Lung (tissue), 12 donors: ENCODE results near the gene THAP4. TPM values are rescaled to one million over a fixed set of nuclear protein-coding genes. Genes with fewer than 3 reads are reported as not detected.

ENCODE experiments used
- ATAC-seq: fragments of 200-7000 bp; cut with Tn5 transposase; one replicate; pipeline ENCODE4 v1.9.1; 2020; ENCODE audit warnings: moderate number of reproducible peaks; ENCODE audit not compliant: insufficient read depth, low FRiP score
- DNase-seq, 3 donors: peaks; one replicate each; pipeline ENCODE4 v3.0.0-alpha.2; 2013 to 2017
- H3K27ac ChIP-seq, 2 donors: one replicate each; pipeline ENCODE4 v1.5.1; 2013; ENCODE audit warnings: mild to moderate bottlenecking in 2 of 2, moderate library complexity in 2 of 2, control low read depth in 1 of 2, inconsistent platforms in 1 of 2, low read depth in 1 of 2, low read length in 1 of 2
- H3K27me3 ChIP-seq, 3 donors: one replicate each; pipeline ENCODE4 v1.5.1; 2013; ENCODE audit warnings: low read length in 2 of 3; ENCODE audit not compliant: control insufficient read depth in 3 of 3, insufficient read depth in 3 of 3
- H3K36me3 ChIP-seq, 4 donors: one replicate each; pipeline ENCODE4 v1.5.1; 2013; ENCODE audit warnings: low read length in 4 of 4, mild to moderate bottlenecking in 1 of 4, moderate library complexity in 1 of 4; ENCODE audit not compliant: control insufficient read depth in 4 of 4, insufficient read depth in 4 of 4
- H3K4me1 ChIP-seq, 5 donors: one replicate each; pipeline ENCODE4 v1.5.1; 2013; ENCODE audit warnings: low read length in 5 of 5, mild to moderate bottlenecking in 2 of 5, moderate library complexity in 1 of 5; ENCODE audit not compliant: control insufficient read depth in 5 of 5, insufficient read depth in 5 of 5
- H3K4me3 ChIP-seq: one replicate; pipeline ENCODE4 v1.5.1; 2013; ENCODE audit warnings: mild to moderate bottlenecking, control low read depth, moderate library complexity
- H3K9ac ChIP-seq, 2 donors: one replicate each; pipeline ENCODE4 v1.5.1; 2013; ENCODE audit warnings: low read length in 2 of 2, control low read depth in 1 of 2; ENCODE audit not compliant: insufficient read depth in 1 of 2
- H3K9me3 ChIP-seq, 4 donors: one replicate each; pipeline ENCODE4 v1.5.1; 2013; ENCODE audit warnings: low read length in 3 of 4, mild to moderate bottlenecking in 1 of 4, moderate library complexity in 1 of 4; ENCODE audit not compliant: control insufficient read depth in 4 of 4, insufficient read depth in 3 of 4
- CTCF ChIP-seq: IDR thresholded peaks from 2 replicates; pipeline ENCODE4 v1.5.1; 2012; ENCODE audit warnings: mild to moderate bottlenecking; ENCODE audit errors: control extremely low read depth, extremely low read depth
- WGBS, 2 donors: extraction: QIAGEN DNeasy Blood & Tissue Kit; methylation state at CpG; one replicate each; pipeline ENCODE4 v1.1.7; 2013; 5-methylcytosine and 5-hydroxymethylcytosine counted together
- polyA plus RNA-seq, 2 donors: library from polyadenylated mRNA; stranded (reverse); fragments of 200-250 nt; gene quantifications; one replicate each; pipeline ENCODE4 v1.2.1, GENCODE V29; 2013
- total RNA-seq, 2 donors: library from RNA; depleted of rRNA in 1 of 2; stranded (reverse); fragments of >200 nt in 1 of 2; gene quantifications; one replicate each; pipeline ENCODE4 v1.2.1, GENCODE V29; 2014 to 2021
- donor health status: control.
- donor health status: control.
- donor health status: Bipolar disorder and iron deficiency.
- donor health status: healthy.
- donor health status: DM: yes; HTN: yes; CAD: no.

THAP4 gene
- total and polyA plus RNA-seq, 4 donors = 40.0 to 53.7 (median 45.0) TPM

GRCh38 chr2:241553981-241554380, 83.0 kb downstream of the THAP4 start:
- no peak for DNase-seq

GRCh38 chr2:241553512-241553830, 83.5 kb downstream of the THAP4 start:
- Histone ChIP-seq H3K36me3 (no peaks in the 10 kb centered on the region), H3K9ac (no peak overlapping the region), H3K27me3 (no peaks in the 10 kb centered on the region), H3K4me1 (peaks cover 0 to 35% (median 11%) of the 10 kb centered on the region in 5 donors), H3K4me3 (no peak overlapping the region), H3K9me3 (peaks cover 0 to 2% (median 0%) of the 10 kb centered on the region in 4 donors), H3K27ac (no peak overlapping the region)
- WGBS, 2 donors = 67 to 83% methylated on average over 12 of the region's 12 CpGs
- no peak for ATAC-seq
- TF ChIP-seq CTCF = no peak
- DNase-seq = no peak

More at GRCh38 chr2:241553981-241554380, 83.0 kb downstream of the THAP4 start:
- H3K4me3 ChIP-seq = no peak overlapping the region
- TF ChIP-seq CTCF = no peak
- WGBS, 2 donors = 68 to 70% methylated on average over 6 of the region's 6 CpGs
- no peak overlapping the region for H3K27ac ChIP-seq
- H3K27me3 ChIP-seq = no peaks in the 10 kb centered on the region
- H3K9ac ChIP-seq = no peak overlapping the region
- peaks cover 0 to 2% (median 0%) of the 10 kb centered on the region in 4 donors for H3K9me3 ChIP-seq
- H3K4me1 ChIP-seq = peaks cover 0 to 35% (median 11%) of the 10 kb centered on the region in 5 donors
- no peak for ATAC-seq
- H3K36me3 ChIP-seq = no peaks in the 10 kb centered on the region

GRCh38 chr2:241551998-241552737, 84.8 kb downstream of the THAP4 start:
- H3K9me3 ChIP-seq = peaks cover 0 to 2% (median 0%) of the 10 kb centered on the region in 4 donors
- 63 to 66% methylated on average over 33 of the region's 33 CpGs for WGBS, 2 donors
- ATAC-seq (peak; percentile 14), DNase-seq (peak in 1 of 3 donors; percentile 51)
- H3K27me3 ChIP-seq = no peaks in the 10 kb centered on the region
- H3K36me3 ChIP-seq = no peaks in the 10 kb centered on the region
- H3K4me3 ChIP-seq = no peak overlapping the region
- peaks cover 0 to 35% (median 15%) of the 10 kb centered on the region in 5 donors for H3K4me1 ChIP-seq
- TF ChIP-seq CTCF = no peak
- H3K9ac ChIP-seq = no peak overlapping the region
- H3K27ac ChIP-seq = peak overlapping the region in 1 of 2 donors; percentile 28
